Measurements from ENCODE around the gene ZBTB42.

Gene ZBTB42

GRCh38 chr14:104801520-104802393, 856 bp downstream of the ZBTB42 start:
- TF ChIP-seq CTCF (IDR thresholded peaks at IDR 0.05; ENCODE audit: control insufficient read depth, extremely low read depth, insufficient read depth) = no peak
- no peak for DNase-seq (ENCODE audit: low read depth)
- H3K4me3 ChIP-seq (ENCODE audit: low read depth, low read length) = peak overlapping the region; percentile 63

GRCh38 chr14:104802394-104803184, 1.7 kb downstream of the ZBTB42 start:
- DNase-seq (ENCODE audit: low read depth) = no peak
- no peak for TF ChIP-seq CTCF (IDR thresholded peaks at IDR 0.05; ENCODE audit: control insufficient read depth, extremely low read depth, insufficient read depth)
- H3K4me3 ChIP-seq (ENCODE audit: low read depth, low read length) = peak overlapping the region; percentile 63

- peak overlapping the region; percentile 63 for H3K4me3 ChIP-seq (ENCODE audit: low read depth, low read length)
- DNase-seq (ENCODE audit: low read depth) = no peak
Observed at GRCh38 chr14:104803280-104803911, 2.5 kb downstream of the ZBTB42 start.

GRCh38 chr14:104803912-104804410, 3.1 kb downstream of the ZBTB42 start:
- TF ChIP-seq CTCF (IDR thresholded peaks at IDR 0.05; ENCODE audit: control insufficient read depth, extremely low read depth, insufficient read depth) = no peak
- H3K4me3 ChIP-seq (ENCODE audit: low read depth, low read length) = no peak overlapping the region
- no peak for DNase-seq (ENCODE audit: low read depth)

More at GRCh38 chr14:104803280-104803911, 2.5 kb downstream of the ZBTB42 start:
- no peak for TF ChIP-seq CTCF (IDR thresholded peaks at IDR 0.05; ENCODE audit: control insufficient read depth, extremely low read depth, insufficient read depth)

GRCh38 chr14:104804481-104805325, 3.8 kb downstream of the ZBTB42 start:
- TF ChIP-seq CTCF (IDR thresholded peaks at IDR 0.05; ENCODE audit: control insufficient read depth, extremely low read depth, insufficient read depth) = no peak

GRCh38 chr14:104805326-104805678, 4.4 kb downstream of the ZBTB42 start:
- no peak for TF ChIP-seq CTCF (IDR thresholded peaks at IDR 0.05; ENCODE audit: control insufficient read depth, extremely low read depth, insufficient read depth)
- no peak overlapping the region for H3K4me3 ChIP-seq (ENCODE audit: low read depth, low read length)
- no peak for DNase-seq (ENCODE audit: low read depth)

More at GRCh38 chr14:104804481-104805325, 3.8 kb downstream of the ZBTB42 start:
- DNase-seq (ENCODE audit: low read depth) = no peak
- no peak overlapping the region for H3K4me3 ChIP-seq (ENCODE audit: low read depth, low read length)

Data from LNCaP clone FGC (cell line).